ENCODE results near the gene NUP35. TPM values are rescaled to one million over a fixed set of nuclear protein-coding genes. Genes with fewer than 3 reads are reported as not detected.

NUP35 gene
- total and polyA plus RNA-seq, 2 experiments from 2014 or later, result 57.4 to 65.3 TPM

DNA sequence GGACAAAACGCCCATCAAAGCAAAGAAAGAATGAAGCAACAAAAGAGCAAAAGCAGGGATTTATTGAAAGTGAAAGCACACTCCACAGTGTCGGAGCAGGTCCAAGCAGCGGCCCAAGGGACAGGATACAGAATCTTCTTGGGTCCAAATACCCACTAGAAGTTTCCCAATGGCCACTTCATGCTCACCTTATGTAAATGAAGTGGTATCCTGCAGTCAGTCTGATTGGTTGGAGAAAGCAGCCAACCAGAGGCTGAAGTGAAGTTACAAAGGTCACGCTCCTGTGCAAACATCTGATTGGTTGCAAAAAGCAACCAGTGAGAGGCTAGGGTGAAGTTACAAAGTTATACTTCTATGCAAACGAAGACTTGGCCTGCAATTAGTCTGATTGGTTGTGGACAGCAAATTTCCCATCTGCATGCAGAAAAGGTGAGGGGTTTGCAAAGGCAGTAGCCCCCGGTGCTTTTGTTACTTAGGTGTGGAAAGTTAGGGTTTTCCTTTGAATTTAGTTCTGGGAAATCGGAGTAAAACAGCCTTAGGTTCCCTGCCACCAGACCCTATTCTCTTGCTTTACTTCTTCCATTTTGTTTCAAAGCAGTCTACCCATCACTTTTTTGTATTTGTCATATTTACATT is 32.8 kb upstream of the NUP35 start:
- H3K27ac ChIP-seq (ENCODE audit: low read depth), result 0 out of 2 replicates have a peak overlapping the region, but pooled peaks have one; percentile 20
- peaks cover 4% of the 10 kb centered on the region; the same call in 1 of the 3 replicates for H3K36me3 Mint-ChIP-seq (ENCODE audit: low read depth)
- H3K4me3 Mint-ChIP-seq, result no peak overlapping the region
- ATAC-seq, result no peak
- H3F3A ChIP-seq (replicated peaks; ENCODE audit: low read depth), result no peaks in the 10 kb centered on the region
- H3K36me3 ChIP-seq (ENCODE audit: insufficient read depth), result no peaks in the 10 kb centered on the region
- H3K9me3 Mint-ChIP-seq, result no peaks in the 10 kb centered on the region
- H3K79me2 ChIP-seq (replicated peaks; ENCODE audit: insufficient read depth), result no peaks in the 10 kb centered on the region
- H3K4me2 ChIP-seq, result no peak overlapping the region
- peaks cover 14% of the 10 kb centered on the region for H3K4me1 Mint-ChIP-seq
- H3K27ac Mint-ChIP-seq, result no peak overlapping the region
- no peak for TF ChIP-seq EZH2 (IDR thresholded peaks at IDR 0.05; ENCODE audit: low read depth, unreplicated experiment)
- no peak for TF ChIP-seq POLR2AphosphoS5 (IDR thresholded peaks at IDR 0.05; ENCODE audit: low read depth)
- TF ChIP-seq ZNF114 (CRISPR knock-in tag; IDR thresholded peaks at IDR 0.05), result no peak
- TF ChIP-seq STAT1 (IDR thresholded peaks at IDR 0.05; ENCODE audit: unreplicated experiment), result no peak
- TF ChIP-seq NANOG (IDR thresholded peaks at IDR 0.05; ENCODE audit: borderline replicate concordance), result no peak
- TF ChIP-seq EZH2phosphoT487 (IDR thresholded peaks at IDR 0.05; ENCODE audit: unreplicated experiment), result no peak
- no peak for TF ChIP-seq JUNB (IDR thresholded peaks at IDR 0.05; ENCODE audit: unreplicated experiment)
- TF ChIP-seq, protein P1, sequence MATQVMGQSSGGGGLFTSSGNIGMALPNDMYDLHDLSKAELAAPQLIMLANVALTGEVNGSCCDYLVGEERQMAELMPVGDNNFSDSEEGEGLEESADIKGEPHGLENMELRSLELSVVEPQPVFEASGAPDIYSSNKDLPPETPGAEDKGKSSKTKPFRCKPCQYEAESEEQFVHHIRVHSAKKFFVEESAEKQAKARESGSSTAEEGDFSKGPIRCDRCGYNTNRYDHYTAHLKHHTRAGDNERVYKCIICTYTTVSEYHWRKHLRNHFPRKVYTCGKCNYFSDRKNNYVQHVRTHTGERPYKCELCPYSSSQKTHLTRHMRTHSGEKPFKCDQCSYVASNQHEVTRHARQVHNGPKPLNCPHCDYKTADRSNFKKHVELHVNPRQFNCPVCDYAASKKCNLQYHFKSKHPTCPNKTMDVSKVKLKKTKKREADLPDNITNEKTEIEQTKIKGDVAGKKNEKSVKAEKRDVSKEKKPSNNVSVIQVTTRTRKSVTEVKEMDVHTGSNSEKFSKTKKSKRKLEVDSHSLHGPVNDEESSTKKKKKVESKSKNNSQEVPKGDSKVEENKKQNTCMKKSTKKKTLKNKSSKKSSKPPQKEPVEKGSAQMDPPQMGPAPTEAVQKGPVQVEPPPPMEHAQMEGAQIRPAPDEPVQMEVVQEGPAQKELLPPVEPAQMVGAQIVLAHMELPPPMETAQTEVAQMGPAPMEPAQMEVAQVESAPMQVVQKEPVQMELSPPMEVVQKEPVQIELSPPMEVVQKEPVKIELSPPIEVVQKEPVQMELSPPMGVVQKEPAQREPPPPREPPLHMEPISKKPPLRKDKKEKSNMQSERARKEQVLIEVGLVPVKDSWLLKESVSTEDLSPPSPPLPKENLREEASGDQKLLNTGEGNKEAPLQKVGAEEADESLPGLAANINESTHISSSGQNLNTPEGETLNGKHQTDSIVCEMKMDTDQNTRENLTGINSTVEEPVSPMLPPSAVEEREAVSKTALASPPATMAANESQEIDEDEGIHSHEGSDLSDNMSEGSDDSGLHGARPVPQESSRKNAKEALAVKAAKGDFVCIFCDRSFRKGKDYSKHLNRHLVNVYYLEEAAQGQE (IDR thresholded peaks at IDR 0.05; ENCODE audit: unreplicated experiment), result no peak
- TF ChIP-seq, protein P2, sequence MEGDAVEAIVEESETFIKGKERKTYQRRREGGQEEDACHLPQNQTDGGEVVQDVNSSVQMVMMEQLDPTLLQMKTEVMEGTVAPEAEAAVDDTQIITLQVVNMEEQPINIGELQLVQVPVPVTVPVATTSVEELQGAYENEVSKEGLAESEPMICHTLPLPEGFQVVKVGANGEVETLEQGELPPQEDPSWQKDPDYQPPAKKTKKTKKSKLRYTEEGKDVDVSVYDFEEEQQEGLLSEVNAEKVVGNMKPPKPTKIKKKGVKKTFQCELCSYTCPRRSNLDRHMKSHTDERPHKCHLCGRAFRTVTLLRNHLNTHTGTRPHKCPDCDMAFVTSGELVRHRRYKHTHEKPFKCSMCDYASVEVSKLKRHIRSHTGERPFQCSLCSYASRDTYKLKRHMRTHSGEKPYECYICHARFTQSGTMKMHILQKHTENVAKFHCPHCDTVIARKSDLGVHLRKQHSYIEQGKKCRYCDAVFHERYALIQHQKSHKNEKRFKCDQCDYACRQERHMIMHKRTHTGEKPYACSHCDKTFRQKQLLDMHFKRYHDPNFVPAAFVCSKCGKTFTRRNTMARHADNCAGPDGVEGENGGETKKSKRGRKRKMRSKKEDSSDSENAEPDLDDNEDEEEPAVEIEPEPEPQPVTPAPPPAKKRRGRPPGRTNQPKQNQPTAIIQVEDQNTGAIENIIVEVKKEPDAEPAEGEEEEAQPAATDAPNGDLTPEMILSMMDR (conservative IDR thresholded peaks at IDR 0.05; ENCODE audit: low read depth in 2 of 2), result no peak
- TF ChIP-seq, protein P3, sequence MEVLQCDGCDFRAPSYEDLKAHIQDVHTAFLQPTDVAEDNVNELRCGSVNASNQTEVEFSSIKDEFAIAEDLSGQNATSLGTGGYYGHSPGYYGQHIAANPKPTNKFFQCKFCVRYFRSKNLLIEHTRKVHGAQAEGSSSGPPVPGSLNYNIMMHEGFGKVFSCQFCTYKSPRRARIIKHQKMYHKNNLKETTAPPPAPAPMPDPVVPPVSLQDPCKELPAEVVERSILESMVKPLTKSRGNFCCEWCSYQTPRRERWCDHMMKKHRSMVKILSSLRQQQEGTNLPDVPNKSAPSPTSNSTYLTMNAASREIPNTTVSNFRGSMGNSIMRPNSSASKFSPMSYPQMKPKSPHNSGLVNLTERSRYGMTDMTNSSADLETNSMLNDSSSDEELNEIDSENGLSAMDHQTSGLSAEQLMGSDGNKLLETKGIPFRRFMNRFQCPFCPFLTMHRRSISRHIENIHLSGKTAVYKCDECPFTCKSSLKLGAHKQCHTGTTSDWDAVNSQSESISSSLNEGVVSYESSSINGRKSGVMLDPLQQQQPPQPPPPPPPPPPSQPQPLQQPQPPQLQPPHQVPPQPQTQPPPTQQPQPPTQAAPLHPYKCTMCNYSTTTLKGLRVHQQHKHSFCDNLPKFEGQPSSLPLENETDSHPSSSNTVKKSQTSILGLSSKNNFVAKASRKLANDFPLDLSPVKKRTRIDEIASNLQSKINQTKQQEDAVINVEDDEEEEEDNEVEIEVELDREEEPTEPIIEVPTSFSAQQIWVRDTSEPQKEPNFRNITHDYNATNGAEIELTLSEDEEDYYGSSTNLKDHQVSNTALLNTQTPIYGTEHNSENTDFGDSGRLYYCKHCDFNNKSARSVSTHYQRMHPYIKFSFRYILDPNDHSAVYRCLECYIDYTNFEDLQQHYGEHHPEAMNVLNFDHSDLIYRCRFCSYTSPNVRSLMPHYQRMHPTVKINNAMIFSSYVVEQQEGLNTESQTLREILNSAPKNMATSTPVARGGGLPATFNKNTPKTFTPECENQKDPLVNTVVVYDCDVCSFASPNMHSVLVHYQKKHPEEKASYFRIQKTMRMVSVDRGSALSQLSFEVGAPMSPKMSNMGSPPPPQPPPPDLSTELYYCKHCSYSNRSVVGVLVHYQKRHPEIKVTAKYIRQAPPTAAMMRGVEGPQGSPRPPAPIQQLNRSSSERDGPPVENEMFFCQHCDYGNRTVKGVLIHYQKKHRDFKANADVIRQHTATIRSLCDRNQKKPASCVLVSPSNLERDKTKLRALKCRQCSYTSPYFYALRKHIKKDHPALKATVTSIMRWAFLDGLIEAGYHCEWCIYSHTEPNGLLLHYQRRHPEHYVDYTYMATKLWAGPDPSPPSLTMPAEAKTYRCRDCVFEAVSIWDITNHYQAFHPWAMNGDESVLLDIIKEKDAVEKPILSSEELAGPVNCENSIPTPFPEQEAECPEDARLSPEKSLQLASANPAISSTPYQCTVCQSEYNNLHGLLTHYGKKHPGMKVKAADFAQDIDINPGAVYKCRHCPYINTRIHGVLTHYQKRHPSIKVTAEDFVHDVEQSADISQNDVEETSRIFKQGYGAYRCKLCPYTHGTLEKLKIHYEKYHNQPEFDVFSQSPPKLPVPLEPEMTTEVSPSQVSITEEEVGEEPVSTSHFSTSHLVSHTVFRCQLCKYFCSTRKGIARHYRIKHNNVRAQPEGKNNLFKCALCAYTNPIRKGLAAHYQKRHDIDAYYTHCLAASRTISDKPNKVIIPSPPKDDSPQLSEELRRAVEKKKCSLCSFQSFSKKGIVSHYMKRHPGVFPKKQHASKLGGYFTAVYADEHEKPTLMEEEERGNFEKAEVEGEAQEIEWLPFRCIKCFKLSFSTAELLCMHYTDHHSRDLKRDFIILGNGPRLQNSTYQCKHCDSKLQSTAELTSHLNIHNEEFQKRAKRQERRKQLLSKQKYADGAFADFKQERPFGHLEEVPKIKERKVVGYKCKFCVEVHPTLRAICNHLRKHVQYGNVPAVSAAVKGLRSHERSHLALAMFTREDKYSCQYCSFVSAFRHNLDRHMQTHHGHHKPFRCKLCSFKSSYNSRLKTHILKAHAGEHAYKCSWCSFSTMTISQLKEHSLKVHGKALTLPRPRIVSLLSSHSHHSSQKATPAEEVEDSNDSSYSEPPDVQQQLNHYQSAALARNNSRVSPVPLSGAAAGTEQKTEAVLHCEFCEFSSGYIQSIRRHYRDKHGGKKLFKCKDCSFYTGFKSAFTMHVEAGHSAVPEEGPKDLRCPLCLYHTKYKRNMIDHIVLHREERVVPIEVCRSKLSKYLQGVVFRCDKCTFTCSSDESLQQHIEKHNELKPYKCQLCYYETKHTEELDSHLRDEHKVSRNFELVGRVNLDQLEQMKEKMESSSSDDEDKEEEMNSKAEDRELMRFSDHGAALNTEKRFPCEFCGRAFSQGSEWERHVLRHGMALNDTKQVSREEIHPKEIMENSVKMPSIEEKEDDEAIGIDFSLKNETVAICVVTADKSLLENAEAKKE (CRISPR knock-in tag; IDR thresholded peaks at IDR 0.05), result no peak
- no peak for TF ChIP-seq CREB1 (CRISPR knock-in tag; IDR thresholded peaks at IDR 0.05; ENCODE audit: low read depth)
- TF ChIP-seq, protein P4, sequence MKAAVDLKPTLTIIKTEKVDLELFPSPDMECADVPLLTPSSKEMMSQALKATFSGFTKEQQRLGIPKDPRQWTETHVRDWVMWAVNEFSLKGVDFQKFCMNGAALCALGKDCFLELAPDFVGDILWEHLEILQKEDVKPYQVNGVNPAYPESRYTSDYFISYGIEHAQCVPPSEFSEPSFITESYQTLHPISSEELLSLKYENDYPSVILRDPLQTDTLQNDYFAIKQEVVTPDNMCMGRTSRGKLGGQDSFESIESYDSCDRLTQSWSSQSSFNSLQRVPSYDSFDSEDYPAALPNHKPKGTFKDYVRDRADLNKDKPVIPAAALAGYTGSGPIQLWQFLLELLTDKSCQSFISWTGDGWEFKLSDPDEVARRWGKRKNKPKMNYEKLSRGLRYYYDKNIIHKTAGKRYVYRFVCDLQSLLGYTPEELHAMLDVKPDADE (IDR thresholded peaks at IDR 0.05), result no peak
- no peak for TF ChIP-seq ZNF331 (CRISPR knock-in tag; IDR thresholded peaks at IDR 0.05; ENCODE audit: low read depth)
- H4K20me1 ChIP-seq (replicated peaks; ENCODE audit: insufficient read depth), result no peaks in the 10 kb centered on the region
- H3K4me3 ChIP-seq, result no peak overlapping the region
- no peak for DNase-seq (ENCODE audit: low spot score)
- H3K9me2 ChIP-seq (ENCODE audit: insufficient read depth), result no peaks in the 10 kb centered on the region
- H3K4me1 ChIP-seq (ENCODE audit: insufficient read depth), result peaks cover 18% of the 10 kb centered on the region
- H3K27me3 Mint-ChIP-seq (ENCODE audit: insufficient read depth, low read depth, poor library complexity), result peaks cover 3% of the 10 kb centered on the region
- no peaks in the 10 kb centered on the region for H3K27me3 ChIP-seq (ENCODE audit: insufficient read depth)
- peak overlapping the region; percentile 56; the same call in 1 of the 2 replicates for H2AFZ ChIP-seq

Measured in GM23338 (cell line).